Caco-2 (cell line): ENCODE measurements around the gene MFRP. TPM values are rescaled to one million over a fixed set of nuclear protein-coding genes. Genes with fewer than 3 reads are reported as not detected.

Experiments
- BruUV-seq: library from RNA; stranded (reverse); fragments of 400-500 nt; replicated peaks from 2 replicates; lab custom pipeline; 2021; lab: Mats Ljungman, UMichigan
- CTCF ChIA-PET: fragments of 300-600 bp; sonication (Branson Sonifier 250); formaldehyde crosslinking; loops from one replicate; lab custom pipeline; 2022; ENCODE audit warnings: antibody characterized with exemption; lab: Charles Lee
- POLR2A ChIA-PET: fragments of 300-600 bp; sonication (Branson Sonifier 250); formaldehyde crosslinking; loops from one replicate; lab custom pipeline; 2022; ENCODE audit warnings: antibody characterized with exemption; lab: Charles Lee
- DNase-seq, 2 experiments: peaks; one replicate each; pipeline versions ENCODE4 v3.0.0 to v3.0.0-alpha.2; 2020 to 2022
- H3K27me3 ChIP-seq: replicated peaks from 2 replicates; pipeline ENCODE4 v1.6.0; 2011; ENCODE audit warnings: low read length; ENCODE audit not compliant: control insufficient read depth, insufficient read depth
- H3K36me3 ChIP-seq: 2 replicates; pipeline ENCODE4 v1.5.1; 2011; ENCODE audit warnings: low read length; ENCODE audit not compliant: control insufficient read depth, insufficient read depth
- H3K4me1 ChIP-seq: fragments of 250-450 bp; sonication (Bioruptor Pico); 2 replicates; pipeline ENCODE4 v1.5.1; 2020; ENCODE audit warnings: mild to moderate bottlenecking
- H3K4me3 ChIP-seq: 2 replicates; pipeline ENCODE4 v1.5.1; 2011; ENCODE audit warnings: low read depth, mild to moderate bottlenecking, control low read depth, low read length
- H3K9me3 ChIP-seq: fragments of 250-450 bp; sonication (Bioruptor Pico); 2 replicates; pipeline ENCODE4 v1.5.1; 2020; ENCODE audit warnings: mild to moderate bottlenecking, moderate library complexity
- H3K27ac Mint-ChIP-seq: one replicate; pipeline ENCODE4 v1.8.0; 2022; ENCODE audit warnings: mixed read lengths; ENCODE audit not compliant: unreplicated experiment
- H3K27me3 Mint-ChIP-seq: one replicate; pipeline ENCODE4 v1.8.0; 2022; ENCODE audit warnings: mixed read lengths; ENCODE audit not compliant: insufficient read depth, unreplicated experiment
- H3K36me3 Mint-ChIP-seq: one replicate; pipeline ENCODE4 v1.8.0; 2022; ENCODE audit warnings: mild to moderate bottlenecking, mixed read lengths; ENCODE audit not compliant: insufficient read depth, unreplicated experiment
- H3K4me1 Mint-ChIP-seq: one replicate; pipeline ENCODE4 v1.8.0; 2022; ENCODE audit warnings: low read depth, mixed read lengths; ENCODE audit not compliant: unreplicated experiment
- H3K4me3 Mint-ChIP-seq: one replicate; pipeline ENCODE4 v1.8.0; 2022; ENCODE audit warnings: mild to moderate bottlenecking, moderate library complexity, mixed read lengths; ENCODE audit not compliant: unreplicated experiment
- H3K9me3 Mint-ChIP-seq: one replicate; pipeline ENCODE4 v1.8.0; 2022; ENCODE audit warnings: mixed read lengths; ENCODE audit not compliant: unreplicated experiment
- CTCF ChIP-seq, 2 experiments: fragments of 200-600 bp in 1 of 2; IDR thresholded peaks; 1 replicate in 1 of 2; 2 replicates in 1 of 2; pipeline versions ENCODE4 v1.5.1 to v1.8.0; 2011 to 2022; ENCODE audit warnings: antibody characterized with exemption in 1 of 2, control low read depth in 1 of 2, inconsistent platforms in 1 of 2, low read depth in 1 of 2, low read length in 1 of 2, mild to moderate bottlenecking in 1 of 2, moderate library complexity in 1 of 2; ENCODE audit not compliant: insufficient read depth in 1 of 2, severe bottlenecking in 1 of 2, unreplicated experiment in 1 of 2
- intact Hi-C: fragments of 100-400 bp; cut with micrococcal nuclease; formaldehyde crosslinking; loops from one replicate; pipeline ENCODE4 v1.10.0; 2022; ENCODE audit not compliant: unreplicated experiment
- total RNA-seq: library from RNA; stranded (reverse); gene quantifications from 2 replicates; pipeline ENCODE4 v1.2.3, GENCODE V29; 2022

MFRP gene
- total RNA-seq, 1 experiment from 2014 or later = not detected

- Histone ChIP-seq H3K27me3 (no peaks in the 10 kb centered on the region; the same call in 1 of the 2 replicates), H3K9me3 (no peaks in the 10 kb centered on the region), H3K36me3 (no peaks in the 10 kb centered on the region), H3K4me3 (no peak overlapping the region), H3K4me1 (peaks cover 25% of the 10 kb centered on the region)
- Mint-ChIP-seq H3K27me3 (peaks cover 3% of the 10 kb centered on the region), H3K9me3 (no peaks in the 10 kb centered on the region), H3K4me1 (peaks cover 18% of the 10 kb centered on the region), H3K36me3 (peaks cover 5% of the 10 kb centered on the region), H3K4me3 (no peak overlapping the region), H3K27ac (no peak overlapping the region)
- BruUV-seq = no TSS peak
- no peak for DNase-seq
- ChIA-PET CTCF (interaction anchor here (0.6 to 7.8 kb wide), 2 partner anchors 21 to 30 kb away, joined by 3 to 220 read pairs; no protein-coding TSS in a partner anchor), POLR2A (interaction anchor here (1.7 kb wide), 1 partner anchor 26 kb away, joined by 6 read pairs; no protein-coding TSS in a partner anchor)
- intact Hi-C loops = no loop called here
- TF ChIP-seq CTCF (IDR thresholded peaks at IDR 0.05; ENCODE audit: insufficient read depth in 1 of 2, low read depth in 1 of 2, low read length in 1 of 2, severe bottlenecking in 1 of 2, unreplicated experiment in 1 of 2) = no peak
Observed at GRCh38 chr11:119342362-119343130, 4.0 kb downstream of the MFRP start.

GRCh38 chr11:119342023-119342300 lies 4.5 kb downstream of the MFRP start:
- no TSS peak for BruUV-seq
- Histone ChIP-seq H3K9me3 (no peaks in the 10 kb centered on the region), H3K4me1 (peaks cover 30% of the 10 kb centered on the region), H3K4me3 (no peak overlapping the region), H3K36me3 (no peaks in the 10 kb centered on the region), H3K27me3 (no peaks in the 10 kb centered on the region; the same call in 1 of the 2 replicates)
- H3K4me3 Mint-ChIP-seq = no peak overlapping the region
- H3K27me3 Mint-ChIP-seq = peaks cover 3% of the 10 kb centered on the region
- no peak for DNase-seq
- no peak for TF ChIP-seq CTCF (IDR thresholded peaks at IDR 0.05; ENCODE audit: insufficient read depth in 1 of 2, low read depth in 1 of 2, low read length in 1 of 2, severe bottlenecking in 1 of 2, unreplicated experiment in 1 of 2)
- peaks cover 22% of the 10 kb centered on the region for H3K4me1 Mint-ChIP-seq
- ChIA-PET CTCF (interaction anchor here (0.6 to 7.8 kb wide), 2 partner anchors 20 to 30 kb away, joined by 3 to 220 read pairs; no protein-coding TSS in a partner anchor), POLR2A (interaction anchor here (1.7 kb wide), 1 partner anchor 26 kb away, joined by 6 read pairs; no protein-coding TSS in a partner anchor)
- H3K9me3 Mint-ChIP-seq = no peaks in the 10 kb centered on the region
- peaks cover 5% of the 10 kb centered on the region for H3K36me3 Mint-ChIP-seq
- intact Hi-C loops = no loop called here
- no peak overlapping the region for H3K27ac Mint-ChIP-seq

GRCh38 chr11:119341222-119342022 lies 5.1 kb downstream of the MFRP start:
- peaks cover 3% of the 10 kb centered on the region for H3K27me3 Mint-ChIP-seq
- H3K4me3 ChIP-seq = no peak overlapping the region
- H3K4me1 ChIP-seq = peaks cover 30% of the 10 kb centered on the region
- no peaks in the 10 kb centered on the region for H3K9me3 ChIP-seq
- no peak overlapping the region for H3K27ac Mint-ChIP-seq
- peaks cover 5% of the 10 kb centered on the region for H3K36me3 Mint-ChIP-seq
- peaks cover 24% of the 10 kb centered on the region for H3K4me1 Mint-ChIP-seq
- H3K4me3 Mint-ChIP-seq = peak overlapping the region; percentile 48
- intact Hi-C loops = no loop called here
- H3K36me3 ChIP-seq = 0 out of 2 replicates have a peak, but pooled peaks cover under 1% of the 10 kb centered on the region
- no peaks in the 10 kb centered on the region for H3K9me3 Mint-ChIP-seq
- TF ChIP-seq CTCF (IDR thresholded peaks at IDR 0.05; ENCODE audit: insufficient read depth in 1 of 2, low read depth in 1 of 2, low read length in 1 of 2, severe bottlenecking in 1 of 2, unreplicated experiment in 1 of 2) = no peak
- no peak for DNase-seq
- CTCF ChIA-PET = interaction anchor here (1.5 to 7.8 kb wide), 4 partner anchors 20 to 39 kb away, joined by 14 to 220 read pairs (median 78); partner anchors contain the start of gene USP2
- no peaks in the 10 kb centered on the region; the same call in 1 of the 2 replicates for H3K27me3 ChIP-seq
- POLR2A ChIA-PET = interaction anchor here (1.7 kb wide), 1 partner anchor 27 kb away, joined by 6 read pairs; no protein-coding TSS in a partner anchor
- no TSS peak for BruUV-seq
